K562 (cell line): ENCODE measurements around the gene MAST3. TPM values are rescaled to one million over a fixed set of nuclear protein-coding genes. Genes with fewer than 3 reads are reported as not detected.

Source experiments
- polyA plus RNA-seq, 8 experiments: library from polyadenylated mRNA; depleted of rRNA in 4 of 8; stranded (reverse) in 5 of 8; unstranded in 3 of 8; fragments of >200 nt; fragmentation: Nextera tagmentation in 2 of 8; fragmentation: Illumina TruSeq in 1 of 8; extraction: Ambion mirVana in 2 of 8; extraction: Trizol in 1 of 8; gene quantifications; 2 replicates each; pipeline versions ENCODE4 v1.2.1 to v1.2.3, GENCODE V29; 2011 to 2014; ENCODE audit warnings: inconsistent platforms in 1 of 8, missing spikeins in 1 of 8
- small RNA-seq: library from RNA; depleted of rRNA; stranded (forward); fragments of <200 nt; gene quantifications from one replicate; pipeline ENCODE3, GENCODE V24; 2014
- total RNA-seq, 7 experiments: library from RNA; depleted of rRNA in 6 of 7; stranded (reverse); fragments of >200 nt in 6 of 7; fragmentation: Illumina TruSeq in 2 of 7; extraction: Trizol in 2 of 7; gene quantifications; 2 replicates each; pipeline versions ENCODE4 v1.2.1 to v1.2.3, GENCODE V29; 2011 to 2021; ENCODE audit warnings: low replicate concordance in 1 of 7

MAST3 gene
- total and polyA plus RNA-seq, 9 of the 15 experiments (the other 6 are each of a cell fraction or from before 2014, with no cell fraction given), result 0.94 to 9.9 (median 2.4) TPM

Small RNAs within 50 kb of the gene (small RNA-seq; reads per million reads assigned to genes)
- not detected for gene IFI30

Other genes with a start within 250 kb of the MAST3 start
Only the 7 nearest of the 16 such genes appear.
- gene ARRDC2, start 89.6 kb upstream of the MAST3 start, total RNA-seq (2014; rRNA removed), result 25.6 and 25.9 TPM in 2 replicates
- 12.2 and 13.1 TPM in 2 replicates for gene ARRDC2, start 89.6 kb upstream of the MAST3 start, total RNA-seq (2014; rRNA removed; fragmentation: Illumina TruSeq; extraction: Trizol)
- gene ARRDC2, start 89.6 kb upstream of the MAST3 start, total RNA-seq (2015; rRNA removed; fragmentation: Illumina TruSeq; extraction: Trizol), result 16.0 and 16.1 TPM in 2 replicates
- 23.3 and 27.4 TPM in 2 replicates for gene ARRDC2, start 89.6 kb upstream of the MAST3 start, total RNA-seq (2021)
- gene ARRDC2, start 89.6 kb upstream of the MAST3 start, polyA plus RNA-seq (2011; rRNA removed), result 11.5 and 15.2 TPM in 2 replicates
- gene ARRDC2, start 89.6 kb upstream of the MAST3 start, polyA plus RNA-seq (2014; fragmentation: Illumina TruSeq; extraction: Trizol), result 12.7 and 15.6 TPM in 2 replicates
- 1 to 10 TPM; 1.9 to 2.7 TPM for gene ARRDC2, start 89.6 kb upstream of the MAST3 start, polyA plus RNA-seq (2014; fragmentation: Nextera tagmentation; extraction: Ambion mirVana)
- gene ARRDC2, start 89.6 kb upstream of the MAST3 start, polyA plus RNA-seq (2014; rRNA removed), result 25.7 and 25.8 TPM in 2 replicates
- gene IL12RB1, start 10.8 kb upstream of the MAST3 start, total RNA-seq (2014; rRNA removed), result not detected in 2 replicates
- gene IL12RB1, start 10.8 kb upstream of the MAST3 start, total RNA-seq (2014; rRNA removed; fragmentation: Illumina TruSeq; extraction: Trizol), result not detected in 2 replicates
- gene IL12RB1, start 10.8 kb upstream of the MAST3 start, total RNA-seq (2015; rRNA removed; fragmentation: Illumina TruSeq; extraction: Trizol), result not detected in 2 replicates
- 0.07 and 0.09 TPM in 2 replicates for gene IL12RB1, start 10.8 kb upstream of the MAST3 start, total RNA-seq (2021)
- 0.07 TPM in 1 of 2 replicates, not detected in the other for gene IL12RB1, start 10.8 kb upstream of the MAST3 start, polyA plus RNA-seq (2011; rRNA removed)
- gene IL12RB1, start 10.8 kb upstream of the MAST3 start, polyA plus RNA-seq (2014; fragmentation: Illumina TruSeq; extraction: Trizol), result not detected in 2 replicates
- gene IL12RB1, start 10.8 kb upstream of the MAST3 start, polyA plus RNA-seq (2014; fragmentation: Nextera tagmentation; extraction: Ambion mirVana), result under 1 TPM in 1 of 2 experiments, not detected in 1; 0.04 TPM
- 0.05 TPM in 1 of 2 replicates, not detected in the other for gene IL12RB1, start 10.8 kb upstream of the MAST3 start, polyA plus RNA-seq (2014; rRNA removed)
- 10.8 and 15.3 TPM in 2 replicates for gene PIK3R2, start 55.4 kb downstream of the MAST3 start, total RNA-seq (2014; rRNA removed)
- gene PIK3R2, start 55.4 kb downstream of the MAST3 start, total RNA-seq (2014; rRNA removed; fragmentation: Illumina TruSeq; extraction: Trizol), result 3.3 and 4.7 TPM in 2 replicates
- gene PIK3R2, start 55.4 kb downstream of the MAST3 start, total RNA-seq (2015; rRNA removed; fragmentation: Illumina TruSeq; extraction: Trizol), result 6.6 and 6.8 TPM in 2 replicates
- gene PIK3R2, start 55.4 kb downstream of the MAST3 start, total RNA-seq (2021), result 37.9 and 41.2 TPM in 2 replicates
- 5.3 and 7.8 TPM in 2 replicates for gene PIK3R2, start 55.4 kb downstream of the MAST3 start, polyA plus RNA-seq (2011; rRNA removed)
- 1.5 and 1.6 TPM in 2 replicates for gene PIK3R2, start 55.4 kb downstream of the MAST3 start, polyA plus RNA-seq (2014; fragmentation: Illumina TruSeq; extraction: Trizol)
- under 1 TPM; 0.39 to 0.65 TPM for gene PIK3R2, start 55.4 kb downstream of the MAST3 start, polyA plus RNA-seq (2014; fragmentation: Nextera tagmentation; extraction: Ambion mirVana)
- 6.1 and 14.0 TPM in 2 replicates for gene PIK3R2, start 55.4 kb downstream of the MAST3 start, polyA plus RNA-seq (2014; rRNA removed)
- gene IFI30, start 76.0 kb downstream of the MAST3 start, total RNA-seq (2014; rRNA removed), result 109 and 168 TPM in 2 replicates
- 56.6 and 63.7 TPM in 2 replicates for gene IFI30, start 76.0 kb downstream of the MAST3 start, total RNA-seq (2014; rRNA removed; fragmentation: Illumina TruSeq; extraction: Trizol)
- 74.3 and 78.9 TPM in 2 replicates for gene IFI30, start 76.0 kb downstream of the MAST3 start, total RNA-seq (2015; rRNA removed; fragmentation: Illumina TruSeq; extraction: Trizol)
- 103 and 119 TPM in 2 replicates for gene IFI30, start 76.0 kb downstream of the MAST3 start, total RNA-seq (2021)
- gene IFI30, start 76.0 kb downstream of the MAST3 start, polyA plus RNA-seq (2011; rRNA removed), result 68.3 and 111 TPM in 2 replicates
- 108 and 148 TPM in 2 replicates for gene IFI30, start 76.0 kb downstream of the MAST3 start, polyA plus RNA-seq (2014; fragmentation: Illumina TruSeq; extraction: Trizol)
- gene IFI30, start 76.0 kb downstream of the MAST3 start, polyA plus RNA-seq (2014; fragmentation: Nextera tagmentation; extraction: Ambion mirVana), result 100 to 1,000 TPM; 343 to 430 TPM
- gene IFI30, start 76.0 kb downstream of the MAST3 start, polyA plus RNA-seq (2014; rRNA removed), result 129 and 166 TPM in 2 replicates
- 37.8 and 54.6 TPM in 2 replicates for gene MPV17L2, start 95.4 kb downstream of the MAST3 start, total RNA-seq (2014; rRNA removed)
- 11.7 and 21.1 TPM in 2 replicates for gene MPV17L2, start 95.4 kb downstream of the MAST3 start, total RNA-seq (2014; rRNA removed; fragmentation: Illumina TruSeq; extraction: Trizol)
- gene MPV17L2, start 95.4 kb downstream of the MAST3 start, total RNA-seq (2015; rRNA removed; fragmentation: Illumina TruSeq; extraction: Trizol), result 27.8 and 28.5 TPM in 2 replicates
- gene MPV17L2, start 95.4 kb downstream of the MAST3 start, total RNA-seq (2021), result 31.7 and 33.8 TPM in 2 replicates
- gene MPV17L2, start 95.4 kb downstream of the MAST3 start, polyA plus RNA-seq (2011; rRNA removed), result 28.4 and 49.3 TPM in 2 replicates
- gene MPV17L2, start 95.4 kb downstream of the MAST3 start, polyA plus RNA-seq (2014; fragmentation: Illumina TruSeq; extraction: Trizol), result 60.2 and 60.9 TPM in 2 replicates
- gene MPV17L2, start 95.4 kb downstream of the MAST3 start, polyA plus RNA-seq (2014; fragmentation: Nextera tagmentation; extraction: Ambion mirVana), result 10 to 100 TPM; 10.6 to 11.0 TPM
- 60.0 and 67.1 TPM in 2 replicates for gene MPV17L2, start 95.4 kb downstream of the MAST3 start, polyA plus RNA-seq (2014; rRNA removed)
- gene RAB3A, start 106.3 kb downstream of the MAST3 start, total RNA-seq (2014; rRNA removed), result 0.86 and 2.5 TPM in 2 replicates
- 0.26 and 0.69 TPM in 2 replicates for gene RAB3A, start 106.3 kb downstream of the MAST3 start, total RNA-seq (2014; rRNA removed; fragmentation: Illumina TruSeq; extraction: Trizol)
- gene RAB3A, start 106.3 kb downstream of the MAST3 start, total RNA-seq (2015; rRNA removed; fragmentation: Illumina TruSeq; extraction: Trizol), result 1.6 and 1.7 TPM in 2 replicates
- 3.7 and 5.1 TPM in 2 replicates for gene RAB3A, start 106.3 kb downstream of the MAST3 start, total RNA-seq (2021)
- 0.84 and 2.9 TPM in 2 replicates for gene RAB3A, start 106.3 kb downstream of the MAST3 start, polyA plus RNA-seq (2011; rRNA removed)
- gene RAB3A, start 106.3 kb downstream of the MAST3 start, polyA plus RNA-seq (2014; fragmentation: Illumina TruSeq; extraction: Trizol), result 1.9 and 2.8 TPM in 2 replicates
- gene RAB3A, start 106.3 kb downstream of the MAST3 start, polyA plus RNA-seq (2014; fragmentation: Nextera tagmentation; extraction: Ambion mirVana), result under 1 TPM in 1 of 2 experiments, not detected in 1; 0.17 TPM
- 0.94 and 1.00 TPM in 2 replicates for gene RAB3A, start 106.3 kb downstream of the MAST3 start, polyA plus RNA-seq (2014; rRNA removed)
- gene PDE4C, start 128.7 kb downstream of the MAST3 start, total RNA-seq (2014; rRNA removed), result 0.16 and 0.91 TPM in 2 replicates
- gene PDE4C, start 128.7 kb downstream of the MAST3 start, total RNA-seq (2014; rRNA removed; fragmentation: Illumina TruSeq; extraction: Trizol), result 0.11 and 0.29 TPM in 2 replicates
- gene PDE4C, start 128.7 kb downstream of the MAST3 start, total RNA-seq (2015; rRNA removed; fragmentation: Illumina TruSeq; extraction: Trizol), result not detected in 2 replicates
- 0.29 and 0.45 TPM in 2 replicates for gene PDE4C, start 128.7 kb downstream of the MAST3 start, total RNA-seq (2021)
- 0.60 and 0.81 TPM in 2 replicates for gene PDE4C, start 128.7 kb downstream of the MAST3 start, polyA plus RNA-seq (2011; rRNA removed)
- 0.06 and 0.24 TPM in 2 replicates for gene PDE4C, start 128.7 kb downstream of the MAST3 start, polyA plus RNA-seq (2014; fragmentation: Illumina TruSeq; extraction: Trizol)
- gene PDE4C, start 128.7 kb downstream of the MAST3 start, polyA plus RNA-seq (2014; fragmentation: Nextera tagmentation; extraction: Ambion mirVana), result under 1 TPM; 0.04 to 0.08 TPM
- gene PDE4C, start 128.7 kb downstream of the MAST3 start, polyA plus RNA-seq (2014; rRNA removed), result 0.81 and 0.89 TPM in 2 replicates